Lung (tissue), 12 donors: ENCODE measurements around the gene EPAS1. TPM values are rescaled to one million over a fixed set of nuclear protein-coding genes. Genes with fewer than 3 reads are reported as not detected.

Experiments
- ATAC-seq: fragments of 200-7000 bp; cut with Tn5 transposase; one replicate; pipeline ENCODE4 v1.9.1; 2020; ENCODE audit warnings: moderate number of reproducible peaks; ENCODE audit not compliant: insufficient read depth, low FRiP score
- DNase-seq, 3 donors: peaks; one replicate each; pipeline ENCODE4 v3.0.0-alpha.2; 2013 to 2017
- H3K27ac ChIP-seq, 2 donors: one replicate each; pipeline ENCODE4 v1.5.1; 2013; ENCODE audit warnings: mild to moderate bottlenecking in 2 of 2, moderate library complexity in 2 of 2, control low read depth in 1 of 2, inconsistent platforms in 1 of 2, low read depth in 1 of 2, low read length in 1 of 2
- H3K27me3 ChIP-seq, 3 donors: one replicate each; pipeline ENCODE4 v1.5.1; 2013; ENCODE audit warnings: low read length in 2 of 3; ENCODE audit not compliant: control insufficient read depth in 3 of 3, insufficient read depth in 3 of 3
- H3K36me3 ChIP-seq, 4 donors: one replicate each; pipeline ENCODE4 v1.5.1; 2013; ENCODE audit warnings: low read length in 4 of 4, mild to moderate bottlenecking in 1 of 4, moderate library complexity in 1 of 4; ENCODE audit not compliant: control insufficient read depth in 4 of 4, insufficient read depth in 4 of 4
- H3K4me1 ChIP-seq, 5 donors: one replicate each; pipeline ENCODE4 v1.5.1; 2013; ENCODE audit warnings: low read length in 5 of 5, mild to moderate bottlenecking in 2 of 5, moderate library complexity in 1 of 5; ENCODE audit not compliant: control insufficient read depth in 5 of 5, insufficient read depth in 5 of 5
- H3K4me3 ChIP-seq: one replicate; pipeline ENCODE4 v1.5.1; 2013; ENCODE audit warnings: mild to moderate bottlenecking, control low read depth, moderate library complexity
- H3K9ac ChIP-seq, 2 donors: one replicate each; pipeline ENCODE4 v1.5.1; 2013; ENCODE audit warnings: low read length in 2 of 2, control low read depth in 1 of 2; ENCODE audit not compliant: insufficient read depth in 1 of 2
- H3K9me3 ChIP-seq, 4 donors: one replicate each; pipeline ENCODE4 v1.5.1; 2013; ENCODE audit warnings: low read length in 3 of 4, mild to moderate bottlenecking in 1 of 4, moderate library complexity in 1 of 4; ENCODE audit not compliant: control insufficient read depth in 4 of 4, insufficient read depth in 3 of 4
- WGBS, 2 donors: extraction: QIAGEN DNeasy Blood & Tissue Kit; methylation state at CpG; one replicate each; pipeline ENCODE4 v1.1.7; 2013; 5-methylcytosine and 5-hydroxymethylcytosine counted together
- polyA plus RNA-seq, 2 donors: library from polyadenylated mRNA; stranded (reverse); fragments of 200-250 nt; gene quantifications; one replicate each; pipeline ENCODE4 v1.2.1, GENCODE V29; 2013
- total RNA-seq, 2 donors: library from RNA; depleted of rRNA in 1 of 2; stranded (reverse); fragments of >200 nt in 1 of 2; gene quantifications; one replicate each; pipeline ENCODE4 v1.2.1, GENCODE V29; 2014 to 2021
- TF ChIP-seq, protein P1 (sequence below): IDR thresholded peaks from 2 replicates; pipeline ENCODE4 v1.5.1; 2012; ENCODE audit warnings: mild to moderate bottlenecking; ENCODE audit errors: control extremely low read depth, extremely low read depth
- donor health status: control.
- donor health status: control.
- donor health status: Bipolar disorder and iron deficiency.
- donor health status: healthy.
- donor health status: DM: yes; HTN: yes; CAD: no.

Gene EPAS1
- total and polyA plus RNA-seq, 4 donors, result 233 to 1,051 (median 381) TPM

DNA sequence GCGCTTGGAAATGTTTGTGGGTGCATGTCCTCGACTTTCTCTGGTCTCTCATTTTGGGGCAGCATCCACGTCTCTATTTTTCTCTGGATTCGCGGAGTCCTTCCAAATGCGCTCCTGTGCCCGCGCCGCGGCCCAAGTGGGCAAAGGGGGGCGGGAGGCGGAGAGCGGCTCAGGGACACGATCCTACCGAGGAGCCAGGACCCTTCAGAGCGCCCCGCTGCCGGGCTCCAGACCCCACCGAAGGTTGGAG lies 990 bp downstream of the EPAS1 start:
- 1% methylated on average over 19 of the region's 19 CpGs for WGBS, 2 donors
- DNase-seq (no peak), ATAC-seq (no peak)
- H3K9ac ChIP-seq, result peak overlapping the region in 1 of 2 donors; percentile 46
- H3K27me3 ChIP-seq, result peaks cover 0 to 18% (median 2%) of the 10 kb centered on the region in 3 donors
- TF ChIP-seq, protein P1, sequence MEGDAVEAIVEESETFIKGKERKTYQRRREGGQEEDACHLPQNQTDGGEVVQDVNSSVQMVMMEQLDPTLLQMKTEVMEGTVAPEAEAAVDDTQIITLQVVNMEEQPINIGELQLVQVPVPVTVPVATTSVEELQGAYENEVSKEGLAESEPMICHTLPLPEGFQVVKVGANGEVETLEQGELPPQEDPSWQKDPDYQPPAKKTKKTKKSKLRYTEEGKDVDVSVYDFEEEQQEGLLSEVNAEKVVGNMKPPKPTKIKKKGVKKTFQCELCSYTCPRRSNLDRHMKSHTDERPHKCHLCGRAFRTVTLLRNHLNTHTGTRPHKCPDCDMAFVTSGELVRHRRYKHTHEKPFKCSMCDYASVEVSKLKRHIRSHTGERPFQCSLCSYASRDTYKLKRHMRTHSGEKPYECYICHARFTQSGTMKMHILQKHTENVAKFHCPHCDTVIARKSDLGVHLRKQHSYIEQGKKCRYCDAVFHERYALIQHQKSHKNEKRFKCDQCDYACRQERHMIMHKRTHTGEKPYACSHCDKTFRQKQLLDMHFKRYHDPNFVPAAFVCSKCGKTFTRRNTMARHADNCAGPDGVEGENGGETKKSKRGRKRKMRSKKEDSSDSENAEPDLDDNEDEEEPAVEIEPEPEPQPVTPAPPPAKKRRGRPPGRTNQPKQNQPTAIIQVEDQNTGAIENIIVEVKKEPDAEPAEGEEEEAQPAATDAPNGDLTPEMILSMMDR, result no peak
- peaks cover 1 to 39% (median 10%) of the 10 kb centered on the region in 5 donors for H3K4me1 ChIP-seq
- peak overlapping the region; percentile 96 to 97 for H3K27ac ChIP-seq
- no peaks in the 10 kb centered on the region for H3K9me3 ChIP-seq
- H3K4me3 ChIP-seq, result peak overlapping the region; percentile 87
- no peaks in the 10 kb centered on the region for H3K36me3 ChIP-seq

DNA sequence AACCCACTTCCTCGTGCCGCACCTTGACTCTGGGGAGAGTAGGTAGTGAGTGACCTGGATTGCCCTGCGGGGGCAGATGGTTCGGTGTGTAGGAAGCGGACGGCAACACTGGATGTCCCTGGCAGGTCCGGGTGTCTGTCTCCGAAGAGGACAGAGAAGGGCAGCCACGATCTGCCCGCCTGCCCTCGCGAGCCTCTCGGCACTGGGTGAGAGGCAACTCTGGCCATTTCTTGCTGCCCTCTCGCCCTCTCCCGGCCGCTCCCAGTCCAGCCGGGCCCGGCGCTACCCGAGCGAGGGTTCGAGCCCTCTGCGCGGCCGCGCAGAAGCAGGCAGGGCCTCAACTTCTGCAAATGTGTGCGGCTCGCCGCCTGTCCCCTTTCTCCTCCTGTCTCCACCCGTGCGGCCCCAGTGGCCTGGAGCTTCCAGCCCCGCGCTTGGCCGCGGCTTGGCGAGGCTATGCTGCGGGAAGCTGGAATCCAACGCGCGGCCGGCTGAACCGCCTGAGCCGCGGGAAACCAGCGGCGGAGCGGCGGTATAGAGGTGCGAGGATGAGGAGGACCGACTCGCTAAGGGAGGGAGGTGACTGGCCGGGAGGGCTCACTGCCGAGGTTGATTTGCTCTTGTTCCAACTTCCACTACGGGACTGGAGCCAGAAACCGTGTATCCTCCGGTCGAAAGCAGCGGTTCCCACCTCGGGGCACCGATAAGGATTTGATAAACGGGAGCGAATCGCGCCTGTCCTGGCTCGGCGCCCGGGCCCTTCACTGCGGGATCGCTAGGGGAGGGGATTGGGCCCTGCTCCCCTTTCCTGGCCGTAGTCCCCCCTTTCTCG lies 1.5 kb downstream of the EPAS1 start:
- peak; percentile 35 for ATAC-seq
- TF ChIP-seq, protein P1, result no peak

DNA sequence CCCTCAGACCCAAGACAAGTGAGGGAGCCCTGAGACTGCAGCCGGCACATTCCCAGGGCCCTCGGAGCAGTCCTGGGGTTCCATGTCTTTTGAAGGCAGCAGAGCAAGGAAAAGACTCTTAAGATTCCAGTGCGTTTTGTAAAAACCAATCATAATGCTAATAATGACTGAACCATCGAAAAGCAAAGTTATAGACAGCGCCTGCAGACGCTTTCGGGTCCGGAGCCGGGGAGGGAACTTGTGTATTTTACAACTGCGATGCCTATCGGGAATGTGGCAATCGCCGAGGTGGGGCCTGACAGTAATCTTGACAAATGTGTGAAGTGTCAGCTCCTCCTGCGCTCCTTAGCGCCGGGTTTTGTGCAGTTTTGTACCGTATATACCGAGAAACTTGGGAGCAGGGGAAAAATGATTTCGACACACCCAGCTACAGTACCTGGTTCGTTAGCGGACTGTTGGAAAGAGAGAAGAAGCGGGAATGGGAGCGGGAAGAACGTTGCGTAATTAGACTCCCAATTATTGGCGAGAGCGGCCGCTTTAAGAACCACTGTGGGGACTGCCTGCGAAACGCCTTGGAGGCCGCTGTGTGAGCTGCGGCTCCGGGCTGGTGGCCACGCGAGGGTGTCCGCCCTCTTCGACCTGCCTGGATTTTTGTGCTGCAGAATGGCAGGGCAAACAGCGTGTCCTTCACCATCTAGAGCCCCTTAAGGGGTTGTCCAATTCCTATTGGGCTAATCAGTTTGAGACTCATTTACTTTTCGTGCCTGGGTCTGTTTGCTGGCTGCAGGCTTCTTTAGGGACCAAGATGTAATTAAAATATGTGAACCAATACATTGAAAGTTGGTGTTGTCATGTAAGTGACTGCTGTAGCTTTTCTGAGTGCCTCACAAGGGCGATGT lies 2.4 kb downstream of the EPAS1 start:
- TF ChIP-seq, protein P1, result no peak
- Histone ChIP-seq H3K27ac (peak overlapping the region; percentile 96 to 97), H3K4me3 (peak overlapping the region; percentile 87), H3K9me3 (no peaks in the 10 kb centered on the region), H3K27me3 (peaks cover 0 to 18% (median 2%) of the 10 kb centered on the region in 3 donors), H3K36me3 (no peaks in the 10 kb centered on the region), H3K4me1 (peaks cover 4 to 39% (median 16%) of the 10 kb centered on the region in 5 donors), H3K9ac (peak overlapping the region; percentile 30 to 69)
- WGBS, 2 donors, result 6 to 8% methylated on average over 40 of the region's 40 CpGs
- peak; percentile 8 for ATAC-seq
- DNase-seq, result peak; percentile 67 to 84 (median 83)

More for the DNA sequence above, 1.5 kb downstream of the EPAS1 start:
- Histone ChIP-seq H3K9ac (peak overlapping the region in 1 of 2 donors; percentile 46), H3K36me3 (no peaks in the 10 kb centered on the region), H3K27me3 (peaks cover 0 to 18% (median 2%) of the 10 kb centered on the region in 3 donors), H3K4me3 (peak overlapping the region; percentile 87), H3K9me3 (no peaks in the 10 kb centered on the region), H3K27ac (peak overlapping the region; percentile 96 to 97), H3K4me1 (peaks cover 3 to 39% (median 15%) of the 10 kb centered on the region in 5 donors)
- peak; percentile 65 to 73 (median 72) for DNase-seq
- 1% methylated on average over 64 to 71 of the region's 71 CpGs for WGBS, 2 donors
